Measurements from ENCODE around the gene PIEZO1. TPM values are rescaled to one million over a fixed set of nuclear protein-coding genes. Genes with fewer than 3 reads are reported as not detected.

The PIEZO1 gene
- total and polyA plus RNA-seq, 9 of the 15 experiments (the other 6 are each of a cell fraction or from before 2014, with no cell fraction given) = 3.6 to 432 (median 131) TPM

DNA sequence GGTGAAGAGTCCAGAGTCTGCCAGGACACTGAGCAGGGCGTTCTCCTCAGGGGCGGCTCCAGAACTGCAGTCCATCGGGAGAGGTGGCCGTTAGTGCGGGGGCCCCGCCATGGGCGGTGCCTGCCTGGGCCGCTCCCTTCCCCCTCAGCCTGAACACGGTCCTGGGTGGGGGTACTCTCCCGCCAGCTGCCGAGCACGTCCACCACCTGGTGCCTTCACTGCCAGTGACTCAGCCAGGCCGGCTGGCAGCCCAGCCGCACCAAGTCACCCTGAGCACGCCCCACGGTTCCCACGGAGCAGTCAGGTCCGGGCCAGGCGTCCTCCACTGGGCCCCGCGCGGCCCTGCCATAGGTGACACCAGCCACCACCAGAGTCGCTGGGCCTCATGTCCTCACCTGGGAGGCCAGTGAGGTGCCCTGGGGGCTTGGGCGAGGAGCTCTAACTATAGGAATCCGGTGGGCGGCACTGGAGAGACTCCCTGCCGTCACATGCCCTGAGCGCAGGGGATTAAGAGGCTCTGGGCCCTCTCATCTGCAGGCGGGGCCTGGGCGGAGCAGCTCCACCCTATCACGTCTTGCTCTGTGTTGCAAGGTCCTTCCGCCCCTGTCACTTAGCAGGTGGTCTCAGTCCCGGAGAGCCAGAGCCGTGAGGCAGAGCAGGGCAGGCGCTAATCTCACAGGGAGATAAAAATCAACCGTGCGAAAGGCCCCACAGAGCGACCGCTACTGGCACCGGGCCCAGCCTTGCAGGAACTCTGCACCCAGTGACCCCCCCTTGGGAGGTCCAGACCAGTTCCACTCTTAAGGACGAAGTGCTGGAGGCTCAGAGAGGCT is 14.3 kb downstream of the PIEZO1 start (continued):
- TF ChIP-seq ZFP91 (CRISPR knock-in tag; IDR thresholded peaks at IDR 0.05) (0 out of 2 replicates have a peak, but pooled peaks have one; percentile 24), PCBP2 (IDR thresholded peaks at IDR 0.05; ENCODE audit: low read depth, low read length, poor library complexity, severe bottlenecking) (no peak), CREB1 (IDR thresholded peaks at IDR 0.05) (peak; percentile 19; the same call in 1 of the 2 replicates), CREB1 (CRISPR knock-in tag; IDR thresholded peaks at IDR 0.05) (peak; percentile 27; the same call in 1 of the 2 replicates), ID3 (CRISPR knock-in tag; IDR thresholded peaks at IDR 0.05) (no peak), ID3 (tag; IDR thresholded peaks at IDR 0.05) (no peak; the same call in 1 of the 2 replicates), PRDM10 (IDR thresholded peaks at IDR 0.05; ENCODE audit: partially characterized antibody) (peak; percentile 81), POLR3A (IDR thresholded peaks at IDR 0.05; ENCODE audit: borderline replicate concordance, extremely low read depth, insufficient read depth, insufficient read length) (no peak), CBX5 (IDR thresholded peaks at IDR 0.05; ENCODE audit: borderline replicate concordance, low read depth) (no peak), SOX6 (IDR thresholded peaks at IDR 0.05) (peak; percentile 91), EP300 (IDR thresholded peaks at IDR 0.05; ENCODE audit: low read length) (peak; percentile 86), TEAD1 (CRISPR knock-in tag; IDR thresholded peaks at IDR 0.05) (peak in 1 of 2 experiments; percentile 83; a peak in 2 of 4 replicates), NR2F6 (CRISPR knock-in tag; IDR thresholded peaks at IDR 0.05) (no peak), BRF2 (IDR thresholded peaks at IDR 0.05; ENCODE audit: borderline replicate concordance, insufficient read depth, insufficient read length) (no peak)
- TF ChIP-seq, protein P1, sequence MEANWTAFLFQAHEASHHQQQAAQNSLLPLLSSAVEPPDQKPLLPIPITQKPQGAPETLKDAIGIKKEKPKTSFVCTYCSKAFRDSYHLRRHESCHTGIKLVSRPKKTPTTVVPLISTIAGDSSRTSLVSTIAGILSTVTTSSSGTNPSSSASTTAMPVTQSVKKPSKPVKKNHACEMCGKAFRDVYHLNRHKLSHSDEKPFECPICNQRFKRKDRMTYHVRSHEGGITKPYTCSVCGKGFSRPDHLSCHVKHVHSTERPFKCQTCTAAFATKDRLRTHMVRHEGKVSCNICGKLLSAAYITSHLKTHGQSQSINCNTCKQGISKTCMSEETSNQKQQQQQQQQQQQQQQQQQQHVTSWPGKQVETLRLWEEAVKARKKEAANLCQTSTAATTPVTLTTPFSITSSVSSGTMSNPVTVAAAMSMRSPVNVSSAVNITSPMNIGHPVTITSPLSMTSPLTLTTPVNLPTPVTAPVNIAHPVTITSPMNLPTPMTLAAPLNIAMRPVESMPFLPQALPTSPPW (CRISPR knock-in tag; IDR thresholded peaks at IDR 0.05) = peak; percentile 99
- TF ChIP-seq, protein P2, sequence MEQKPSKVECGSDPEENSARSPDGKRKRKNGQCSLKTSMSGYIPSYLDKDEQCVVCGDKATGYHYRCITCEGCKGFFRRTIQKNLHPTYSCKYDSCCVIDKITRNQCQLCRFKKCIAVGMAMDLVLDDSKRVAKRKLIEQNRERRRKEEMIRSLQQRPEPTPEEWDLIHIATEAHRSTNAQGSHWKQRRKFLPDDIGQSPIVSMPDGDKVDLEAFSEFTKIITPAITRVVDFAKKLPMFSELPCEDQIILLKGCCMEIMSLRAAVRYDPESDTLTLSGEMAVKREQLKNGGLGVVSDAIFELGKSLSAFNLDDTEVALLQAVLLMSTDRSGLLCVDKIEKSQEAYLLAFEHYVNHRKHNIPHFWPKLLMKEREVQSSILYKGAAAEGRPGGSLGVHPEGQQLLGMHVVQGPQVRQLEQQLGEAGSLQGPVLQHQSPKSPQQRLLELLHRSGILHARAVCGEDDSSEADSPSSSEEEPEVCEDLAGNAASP (IDR thresholded peaks at IDR 0.05) = no peak
